Type B pancreatic cell (in vitro differentiated cells): Measurements from ENCODE around the gene HERC4. TPM values are rescaled to one million over a fixed set of nuclear protein-coding genes. Genes with fewer than 3 reads are reported as not detected.
"Not testable (repeated sequence)": the region's sequence is repeated elsewhere in the genome, so short reads cannot be mapped to it uniquely, and the experiment has no call there.

Experiments used
- DNase-seq: peaks from one replicate; pipeline ENCODE4 v3.0.0; 2021; ENCODE audit warnings: mixed read lengths; ENCODE audit not compliant: unreplicated experiment; ENCODE audit errors: extremely low spot score
- H3K27ac Mint-ChIP-seq: 2 replicates; pipeline ENCODE4 v1.8.0; 2021; ENCODE audit warnings: mild to moderate bottlenecking, mixed read lengths
- H3K27me3 Mint-ChIP-seq: 2 replicates; pipeline ENCODE4 v1.8.0; 2021; ENCODE audit warnings: mixed read lengths
- H3K36me3 Mint-ChIP-seq: 2 replicates; pipeline ENCODE4 v1.8.0; 2021; ENCODE audit warnings: mixed read lengths
- H3K4me1 Mint-ChIP-seq: one replicate; pipeline ENCODE4 v1.8.0; 2021; ENCODE audit warnings: mixed read lengths; ENCODE audit not compliant: unreplicated experiment
- H3K4me3 Mint-ChIP-seq: 2 replicates; pipeline ENCODE4 v1.8.0; 2021; ENCODE audit warnings: mild to moderate bottlenecking, mixed read lengths
- H3K9me3 Mint-ChIP-seq: 2 replicates; pipeline ENCODE4 v1.8.0; 2021; ENCODE audit warnings: mixed read lengths
- CTCF ChIP-seq: fragments of 200-600 bp; sonication (generic); conservative IDR thresholded peaks from 2 replicates; pipeline ENCODE4 v1.5.0; 2021; ENCODE audit warnings: antibody characterized with exemption, mild to moderate bottlenecking
- total RNA-seq: library from RNA; stranded (reverse); gene quantifications from 2 replicates; pipeline ENCODE4 v1.2.1, GENCODE V29; 2021; ENCODE audit warnings: low replicate concordance

HERC4 gene
- total RNA-seq, 1 donor from 2014 or later = 50.5 TPM

GRCh38 chr10:67969875-67970274, 105.2 kb downstream of the HERC4 start:
- H3K27me3 Mint-ChIP-seq = no peaks in the 10 kb centered on the region
- DNase-seq = no peak
- H3K4me3 Mint-ChIP-seq = no peak overlapping the region
- H3K4me1 Mint-ChIP-seq = no peaks in the 10 kb centered on the region
- H3K36me3 Mint-ChIP-seq = peaks cover 53% of the 10 kb centered on the region
- no peak for TF ChIP-seq CTCF
- H3K27ac Mint-ChIP-seq = no peak overlapping the region
- H3K9me3 Mint-ChIP-seq = no peaks in the 10 kb centered on the region

- not testable (repeated sequence) for H3K27ac Mint-ChIP-seq, H3K4me1 Mint-ChIP-seq, DNase-seq, H3K27me3 Mint-ChIP-seq, H3K4me3 Mint-ChIP-seq, H3K9me3 Mint-ChIP-seq
- peaks cover 35% of the 10 kb centered on the region for H3K36me3 Mint-ChIP-seq
Measured at GRCh38 chr10:67966035-67966434, 109.0 kb downstream of the HERC4 start.

GRCh38 chr10:67965456-67965855, 109.6 kb downstream of the HERC4 start:
- Mint-ChIP-seq H3K4me1 (no peaks in the 10 kb centered on the region), H3K36me3 (peaks cover 37% of the 10 kb centered on the region), H3K27ac (no peak overlapping the region), H3K9me3 (no peaks in the 10 kb centered on the region), H3K4me3 (no peak overlapping the region), H3K27me3 (no peaks in the 10 kb centered on the region)
- no peak for DNase-seq
- TF ChIP-seq CTCF = no peak

GRCh38 chr10:67959839-67960476, 115.1 kb downstream of the HERC4 start:
- Mint-ChIP-seq H3K27ac (no peak overlapping the region), H3K4me1 (no peaks in the 10 kb centered on the region), H3K36me3 (peaks cover 13% of the 10 kb centered on the region), H3K9me3 (no peaks in the 10 kb centered on the region), H3K4me3 (no peak overlapping the region), H3K27me3 (no peaks in the 10 kb centered on the region)
- TF ChIP-seq CTCF = no peak
- DNase-seq = no peak

GRCh38 chr10:67955614-67956013, 119.5 kb downstream of the HERC4 start:
- no peak overlapping the region for H3K27ac Mint-ChIP-seq

GRCh38 chr10:67943917-67944316, 131.2 kb downstream of the HERC4 start:
- DNase-seq = no peak
- Mint-ChIP-seq H3K4me1 (no peaks in the 10 kb centered on the region), H3K4me3 (no peak overlapping the region), H3K9me3 (no peaks in the 10 kb centered on the region), H3K27ac (no peak overlapping the region), H3K36me3 (peaks cover 48% of the 10 kb centered on the region), H3K27me3 (no peaks in the 10 kb centered on the region)
- TF ChIP-seq CTCF = no peak

More at GRCh38 chr10:67955614-67956013, 119.5 kb downstream of the HERC4 start:
- TF ChIP-seq CTCF = no peak
- H3K27me3 Mint-ChIP-seq = no peaks in the 10 kb centered on the region
- no peaks in the 10 kb centered on the region for H3K9me3 Mint-ChIP-seq
- H3K36me3 Mint-ChIP-seq = peaks cover 13% of the 10 kb centered on the region
- no peak overlapping the region for H3K4me3 Mint-ChIP-seq
- no peaks in the 10 kb centered on the region for H3K4me1 Mint-ChIP-seq
- DNase-seq = no peak
